Measurements from ENCODE around the gene SCGB1C2.
"Not testable (repeated sequence)": the region's sequence is repeated elsewhere in the genome, so short reads cannot be mapped to it uniquely, and the experiment has no call there.

The SCGB1C2 gene

GRCh38 chr17:149231-149630 is 11.9 kb downstream of the SCGB1C2 start:
- no peak for DNase-seq

- DNase-seq = no peak
Measured at GRCh38 chr17:149897-150584, 12.7 kb downstream of the SCGB1C2 start.

GRCh38 chr17:151004-151403 is 13.6 kb downstream of the SCGB1C2 start:
- DNase-seq = no peak

GRCh38 chr17:151886-152859 is 14.8 kb downstream of the SCGB1C2 start:
- no peak for DNase-seq

GRCh38 chr17:152860-153420 is 15.6 kb downstream of the SCGB1C2 start:
- no peak for DNase-seq

GRCh38 chr17:153851-154250 is 16.5 kb downstream of the SCGB1C2 start:
- DNase-seq = no peak

GRCh38 chr17:155576-155975 is 18.2 kb downstream of the SCGB1C2 start:
- DNase-seq = no peak

GRCh38 chr17:156094-156621 is 18.8 kb downstream of the SCGB1C2 start:
- no peak for DNase-seq

GRCh38 chr17:156946-157345 is 19.6 kb downstream of the SCGB1C2 start:
- DNase-seq = no peak

GRCh38 chr17:157901-158300 is 20.5 kb downstream of the SCGB1C2 start:
- DNase-seq = no peak

GRCh38 chr17:158379-158778 is 21.0 kb downstream of the SCGB1C2 start:
- DNase-seq = no peak

- DNase-seq = no peak
Measured at GRCh38 chr17:159609-160008, 22.2 kb downstream of the SCGB1C2 start.

- DNase-seq = no peak
Measured at GRCh38 chr17:160336-160735, 23.0 kb downstream of the SCGB1C2 start.

- DNase-seq = no peak
Measured at GRCh38 chr17:161481-161880, 24.1 kb downstream of the SCGB1C2 start.

- DNase-seq = no peak
Measured at GRCh38 chr17:162689-163088, 25.3 kb downstream of the SCGB1C2 start.

- DNase-seq = no peak
Measured at GRCh38 chr17:163514-164098, 26.2 kb downstream of the SCGB1C2 start.

GRCh38 chr17:164303-165235 is 27.2 kb downstream of the SCGB1C2 start:
- no peak for DNase-seq

GRCh38 chr17:165939-166338 is 28.6 kb downstream of the SCGB1C2 start:
- DNase-seq = no peak

GRCh38 chr17:168614-169013 is 31.2 kb downstream of the SCGB1C2 start:
- not testable (repeated sequence) for DNase-seq

- DNase-seq = no peak
Measured at GRCh38 chr17:170130-170670, 32.8 kb downstream of the SCGB1C2 start.

- no peak for DNase-seq
Measured at GRCh38 chr17:171871-172270, 34.5 kb downstream of the SCGB1C2 start.

- DNase-seq = no peak
Measured at GRCh38 chr17:172401-172800, 35.0 kb downstream of the SCGB1C2 start.

All from activated naive CD4-positive, alpha-beta T cell (primary cell).